OCI-LY3 (cell line): Measurements from ENCODE around the gene SMG5.

Source experiments
- H2AFZ ChIP-seq: fragments of 200-600, 300-600 bp; shearing (Covaris generic); 2 replicates; pipeline ENCODE4 v1.6.0; 2014; ENCODE audit warnings: antibody characterized with exemption, low read depth, low read length
- H3K27ac ChIP-seq: fragments of 200-600, 300-600 bp; sonication (generic); 2 replicates; pipeline ENCODE4 v1.5.1; 2014; ENCODE audit warnings: mild to moderate bottlenecking, low read length, moderate library complexity, mixed read lengths
- H3K27me3 ChIP-seq: fragments of 200-600, 300-600 bp; sonication (generic); 2 replicates; pipeline ENCODE4 v1.6.1; 2014; ENCODE audit warnings: low read depth, low read length, mixed read lengths
- H3K36me3 ChIP-seq: fragments of 200-600, 300-600 bp; sonication (generic); replicated peaks from 2 replicates; pipeline ENCODE3; 2014; ENCODE audit warnings: low read depth, low read length, mixed read lengths
- H3K4me1 ChIP-seq: fragments of 300-600, 200-600 bp; sonication (generic); 2 replicates; pipeline ENCODE4 v1.6.1; 2014; ENCODE audit warnings: low read length, mixed read lengths
- H3K4me2 ChIP-seq: fragments of 200-600, 300-600 bp; sonication (generic); 2 replicates; pipeline ENCODE4 v1.6.1; 2014; ENCODE audit warnings: low read length, mixed read lengths
- H3K4me3 ChIP-seq: fragments of 300-600, 200-600 bp; sonication (generic); 2 replicates; pipeline ENCODE4 v1.5.1; 2014; ENCODE audit warnings: antibody characterized with exemption, mild to moderate bottlenecking, low read length, moderate library complexity
- H3K79me2 ChIP-seq: fragments of 300-600, 200-600 bp; shearing (Covaris generic); 2 replicates; pipeline ENCODE4 v1.6.1; 2014; ENCODE audit warnings: mild to moderate bottlenecking, low read length, mixed read lengths
- H3K9ac ChIP-seq: fragments of 300-600, 200-600 bp; shearing (Covaris generic); 2 replicates; pipeline ENCODE4 v1.6.0; 2014; ENCODE audit warnings: mild to moderate bottlenecking, low read length, moderate library complexity
- H3K9me3 ChIP-seq: fragments of 200-600, 300-600 bp; shearing (Covaris generic); 2 replicates; pipeline ENCODE4 v1.6.1; 2014; ENCODE audit warnings: low read length, mixed read lengths; ENCODE audit not compliant: insufficient read depth
- H4K20me1 ChIP-seq: fragments of 200-600, 300-600 bp; sonication (generic); 2 replicates; pipeline ENCODE4 v1.6.1; 2016; ENCODE audit warnings: low read length, mixed read lengths; ENCODE audit not compliant: insufficient read depth
- EZH2phosphoT487 ChIP-seq: fragments of 200-600 bp; shearing (Covaris generic); IDR thresholded peaks from 2 replicates; pipeline ENCODE4 v1.6.1; 2018; ENCODE audit warnings: antibody characterized with exemption, mixed run types, low read depth
- TF ChIP-seq, protein P1 (sequence below): fragments of 200-600, 300-600 bp; sonication (generic); IDR thresholded peaks from 2 replicates; pipeline ENCODE4 v1.5.1; 2014; ENCODE audit warnings: antibody characterized with exemption, low read length, low read depth

SMG5 gene

DNA sequence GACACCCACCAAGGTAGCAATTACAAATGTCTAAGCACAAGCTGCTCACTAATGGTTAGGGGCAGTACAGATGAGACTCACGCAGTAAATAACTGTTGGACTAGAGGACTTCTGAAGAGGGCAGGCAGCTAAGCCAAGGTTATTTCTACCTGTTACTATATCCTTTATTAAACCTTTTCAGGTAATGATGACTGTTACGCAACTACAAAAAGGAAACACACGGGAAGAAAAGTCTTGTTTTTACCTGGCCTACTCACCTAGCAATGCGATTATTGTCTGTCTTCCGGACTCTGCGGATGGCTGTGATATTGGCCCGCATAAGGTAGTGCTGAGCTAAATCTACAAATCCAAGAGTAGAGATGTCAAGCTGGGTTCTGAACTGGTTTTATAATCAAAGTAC, 34.3 kb upstream of the SMG5 start:
- no peak overlapping the region for H3K4me2 ChIP-seq
- no peaks in the 10 kb centered on the region for H3K4me1 ChIP-seq
- no peak overlapping the region for H2AFZ ChIP-seq
- TF ChIP-seq, protein P1, sequence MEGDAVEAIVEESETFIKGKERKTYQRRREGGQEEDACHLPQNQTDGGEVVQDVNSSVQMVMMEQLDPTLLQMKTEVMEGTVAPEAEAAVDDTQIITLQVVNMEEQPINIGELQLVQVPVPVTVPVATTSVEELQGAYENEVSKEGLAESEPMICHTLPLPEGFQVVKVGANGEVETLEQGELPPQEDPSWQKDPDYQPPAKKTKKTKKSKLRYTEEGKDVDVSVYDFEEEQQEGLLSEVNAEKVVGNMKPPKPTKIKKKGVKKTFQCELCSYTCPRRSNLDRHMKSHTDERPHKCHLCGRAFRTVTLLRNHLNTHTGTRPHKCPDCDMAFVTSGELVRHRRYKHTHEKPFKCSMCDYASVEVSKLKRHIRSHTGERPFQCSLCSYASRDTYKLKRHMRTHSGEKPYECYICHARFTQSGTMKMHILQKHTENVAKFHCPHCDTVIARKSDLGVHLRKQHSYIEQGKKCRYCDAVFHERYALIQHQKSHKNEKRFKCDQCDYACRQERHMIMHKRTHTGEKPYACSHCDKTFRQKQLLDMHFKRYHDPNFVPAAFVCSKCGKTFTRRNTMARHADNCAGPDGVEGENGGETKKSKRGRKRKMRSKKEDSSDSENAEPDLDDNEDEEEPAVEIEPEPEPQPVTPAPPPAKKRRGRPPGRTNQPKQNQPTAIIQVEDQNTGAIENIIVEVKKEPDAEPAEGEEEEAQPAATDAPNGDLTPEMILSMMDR: no peak
- no peak for TF ChIP-seq EZH2phosphoT487
- no peaks in the 10 kb centered on the region for H4K20me1 ChIP-seq
- no peak overlapping the region for H3K9ac ChIP-seq
- H3K4me3 ChIP-seq: no peak overlapping the region
- no peaks in the 10 kb centered on the region for H3K9me3 ChIP-seq
- H3K36me3 ChIP-seq: peaks cover 80% of the 10 kb centered on the region
- no peaks in the 10 kb centered on the region for H3K79me2 ChIP-seq
- H3K27ac ChIP-seq: no peak overlapping the region
- H3K27me3 ChIP-seq: no peaks in the 10 kb centered on the region

DNA sequence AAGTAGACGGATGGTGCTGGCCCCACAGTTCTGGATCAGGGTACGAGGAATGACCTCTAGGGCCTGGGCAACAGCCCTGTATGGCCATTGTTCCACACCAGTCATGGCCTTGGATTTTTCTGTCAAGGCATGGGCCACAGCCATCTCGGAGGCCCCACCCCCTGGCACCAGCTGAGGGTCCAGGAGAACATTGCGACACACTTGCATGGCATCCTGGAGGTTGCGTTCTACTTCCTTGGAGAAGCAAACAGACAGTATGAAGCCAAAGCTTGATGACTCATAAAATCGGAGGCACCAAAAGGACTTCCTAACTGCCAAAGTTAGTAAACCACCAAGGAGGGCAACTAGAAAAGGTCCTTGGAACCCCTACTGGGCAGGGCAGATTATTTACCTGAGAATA, 28.3 kb upstream of the SMG5 start:
- Histone ChIP-seq H3K27me3 (no peaks in the 10 kb centered on the region), H3K79me2 (no peaks in the 10 kb centered on the region), H3K9ac (no peak overlapping the region), H2AFZ (no peak overlapping the region), H3K27ac (no peak overlapping the region), H3K4me2 (no peak overlapping the region), H4K20me1 (no peaks in the 10 kb centered on the region), H3K36me3 (peaks cover 62% of the 10 kb centered on the region), H3K9me3 (no peaks in the 10 kb centered on the region), H3K4me3 (no peak overlapping the region), H3K4me1 (no peaks in the 10 kb centered on the region)
- TF ChIP-seq, protein P1: no peak
- TF ChIP-seq EZH2phosphoT487: no peak

DNA sequence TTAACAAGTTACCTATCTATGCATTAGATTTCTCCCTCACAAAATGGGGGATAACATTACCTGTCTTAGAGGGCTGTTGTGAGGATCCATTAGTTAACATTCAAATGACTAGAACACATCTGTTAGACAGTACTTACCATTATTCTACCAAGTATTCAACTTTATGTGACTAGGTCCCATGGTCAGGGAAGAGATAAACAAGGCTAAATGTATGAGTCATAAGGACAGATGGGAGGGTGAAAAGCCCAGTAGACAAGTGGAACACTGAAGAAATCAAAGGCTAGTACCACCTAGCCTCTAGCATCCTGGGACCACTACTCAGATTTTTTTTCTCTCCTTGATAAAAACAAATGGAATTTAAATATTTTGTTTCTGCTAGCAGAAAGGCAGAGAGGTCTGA, 25.5 kb upstream of the SMG5 start:
- Histone ChIP-seq H3K4me1 (no peaks in the 10 kb centered on the region), H4K20me1 (no peaks in the 10 kb centered on the region), H3K27me3 (no peaks in the 10 kb centered on the region), H3K79me2 (no peaks in the 10 kb centered on the region), H2AFZ (no peak overlapping the region), H3K9me3 (no peaks in the 10 kb centered on the region), H3K4me2 (no peak overlapping the region), H3K9ac (no peak overlapping the region), H3K27ac (no peak overlapping the region), H3K36me3 (peaks cover 52% of the 10 kb centered on the region), H3K4me3 (no peak overlapping the region)
- TF ChIP-seq EZH2phosphoT487: no peak
- TF ChIP-seq, protein P1: no peak

DNA sequence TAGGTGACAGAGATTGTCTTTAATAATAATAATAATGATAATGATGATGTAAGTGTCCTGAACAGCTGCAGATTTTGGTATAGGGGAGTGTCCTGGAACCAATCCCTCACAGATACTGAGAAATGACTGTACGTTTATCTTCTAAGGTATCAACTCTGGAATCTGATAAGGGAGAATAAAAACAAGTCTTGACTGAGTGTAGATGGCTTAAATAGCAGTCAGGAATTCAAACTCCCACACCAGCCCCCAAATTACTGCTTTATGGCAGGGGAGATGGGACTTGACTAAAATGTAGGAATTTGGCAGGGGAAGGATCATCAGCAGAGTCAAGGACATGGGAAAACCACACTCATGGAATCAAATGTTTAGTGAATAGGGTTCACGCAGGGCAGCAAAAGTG, 22.6 kb upstream of the SMG5 start:
- no peak overlapping the region for H3K9ac ChIP-seq
- no peaks in the 10 kb centered on the region for H3K9me3 ChIP-seq
- peaks cover 36% of the 10 kb centered on the region for H3K36me3 ChIP-seq
- no peak overlapping the region for H3K4me3 ChIP-seq
- no peaks in the 10 kb centered on the region for H3K4me1 ChIP-seq
- H3K27ac ChIP-seq: no peak overlapping the region
- H2AFZ ChIP-seq: no peak overlapping the region
- TF ChIP-seq, protein P1: no peak
- TF ChIP-seq EZH2phosphoT487: no peak
- H3K27me3 ChIP-seq: no peaks in the 10 kb centered on the region
- no peaks in the 10 kb centered on the region for H3K79me2 ChIP-seq
- H3K4me2 ChIP-seq: no peak overlapping the region
- no peaks in the 10 kb centered on the region for H4K20me1 ChIP-seq
